Middle frontal gyrus (tissue), 1 donor: ENCODE results near the gene BTBD9.
"Not testable (repeated sequence)": the region's sequence is repeated elsewhere in the genome, so short reads cannot be mapped to it uniquely, and the experiment has no call there.

Source experiments
- DNase-seq: peaks from one replicate; pipeline ENCODE4 v3.0.0-alpha.2; 2015; ENCODE audit warnings: low spot score; ENCODE audit errors: extremely low spot score

BTBD9 gene

DNA sequence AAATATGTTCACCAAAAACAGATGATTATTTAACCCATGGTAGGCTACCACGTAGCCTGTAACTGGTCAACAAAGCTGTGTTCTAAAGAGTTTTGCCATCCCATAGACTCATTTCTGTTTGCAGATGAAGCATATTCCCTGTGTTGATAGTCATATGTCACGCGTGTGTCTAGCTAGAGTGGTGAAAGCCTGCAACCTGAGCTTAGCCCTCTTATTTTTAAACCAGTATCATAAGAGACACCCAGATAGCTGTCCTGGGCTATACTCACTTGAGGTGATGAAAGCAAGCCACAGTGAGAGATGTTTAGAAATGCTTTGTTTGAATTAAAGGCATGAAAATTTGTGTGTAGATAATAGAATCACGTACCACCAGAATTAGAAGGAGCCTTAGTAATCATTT, 512.4 kb downstream of the BTBD9 start:
- no peak for DNase-seq

DNA sequence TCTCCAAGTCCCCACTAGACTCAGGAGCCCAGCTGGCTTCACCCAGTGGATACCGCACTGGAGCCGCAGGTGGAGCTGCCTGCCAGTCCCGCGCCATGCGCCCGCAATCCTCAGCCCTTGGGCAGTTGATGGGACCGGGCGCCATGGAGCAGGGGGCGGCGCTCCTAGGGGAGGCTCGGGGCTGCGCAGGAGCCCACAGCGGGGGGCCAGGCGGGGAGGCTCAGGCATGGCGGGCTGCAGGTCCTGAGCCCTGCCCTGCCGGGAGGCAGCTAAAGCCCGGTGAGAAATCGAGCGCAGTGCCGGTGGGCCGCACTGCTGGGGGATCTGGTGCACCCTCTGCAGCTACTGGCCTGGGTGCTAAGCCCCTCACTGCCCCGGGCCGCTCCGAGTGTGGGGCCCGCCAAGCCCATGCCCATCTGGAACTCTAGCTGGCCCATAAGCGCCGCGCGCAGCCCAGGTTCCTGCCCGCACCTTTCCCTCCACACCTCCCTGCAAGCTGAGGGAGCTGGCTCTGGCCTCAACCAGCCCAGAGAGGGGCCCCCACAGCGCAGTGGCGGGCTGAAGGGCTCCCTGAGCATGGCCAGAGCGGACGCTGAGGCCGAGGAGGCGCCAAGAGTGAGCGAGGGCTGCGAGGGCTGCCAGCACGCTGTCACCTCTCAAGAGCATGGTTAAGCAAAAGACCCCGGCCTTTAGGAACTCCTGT, 515.4 kb downstream of the BTBD9 start:
- DNase-seq: not testable (repeated sequence)

DNA sequence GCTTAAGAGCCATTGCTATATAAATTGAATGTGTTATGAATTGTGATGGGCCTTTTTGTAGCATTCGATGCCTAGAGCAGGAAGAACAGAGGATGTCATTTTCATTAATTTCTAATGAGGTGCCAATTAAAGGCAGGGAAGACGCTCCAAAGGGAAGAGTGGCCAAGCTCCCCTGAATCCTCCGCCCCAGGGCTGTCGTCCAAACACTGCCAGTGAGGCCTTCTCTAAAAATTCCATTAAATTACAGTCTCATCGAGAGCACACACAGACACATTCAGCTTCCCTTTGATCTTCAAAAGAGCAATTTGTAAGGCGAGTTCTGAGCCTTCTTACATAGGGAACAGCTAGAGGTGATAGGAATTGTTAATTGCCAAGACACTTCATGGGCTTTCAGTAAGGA, 520.2 kb downstream of the BTBD9 start:
- no peak for DNase-seq

DNA sequence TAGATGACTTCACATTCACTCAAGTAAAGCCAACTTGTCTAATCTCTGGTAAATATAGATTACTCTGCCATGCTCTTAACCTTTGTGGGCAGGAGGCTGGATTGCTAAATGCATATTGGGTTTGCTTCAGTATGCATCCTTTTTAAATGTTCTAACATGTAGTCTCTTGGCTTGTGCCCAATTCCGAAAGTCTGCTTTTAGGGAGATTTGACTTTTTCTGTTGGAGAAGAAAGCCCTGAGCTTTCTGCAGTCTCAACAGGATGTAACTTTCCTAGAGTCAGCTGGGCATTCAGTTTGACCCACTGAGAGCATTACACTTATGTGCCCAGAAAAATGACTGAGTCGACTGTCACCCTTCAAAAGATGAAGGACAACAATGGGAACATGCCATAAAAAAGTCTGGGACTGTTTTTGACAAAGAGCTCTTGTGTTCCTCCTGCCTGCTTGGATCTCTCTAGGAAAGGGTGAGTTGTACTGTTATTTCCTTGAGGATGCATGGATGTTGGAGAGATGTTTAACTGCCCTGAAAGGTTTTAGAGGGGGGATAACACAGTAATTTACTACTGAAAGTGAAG, 520.9 kb downstream of the BTBD9 start:
- no peak for DNase-seq
